SW480 (cell line): ENCODE results near the gene CYBRD1.

Source experiments
- DNase-seq: peaks from one replicate; pipeline ENCODE4 v3.0.0-alpha.2; 2016; ENCODE audit warnings: low spot score

The CYBRD1 gene

DNA sequence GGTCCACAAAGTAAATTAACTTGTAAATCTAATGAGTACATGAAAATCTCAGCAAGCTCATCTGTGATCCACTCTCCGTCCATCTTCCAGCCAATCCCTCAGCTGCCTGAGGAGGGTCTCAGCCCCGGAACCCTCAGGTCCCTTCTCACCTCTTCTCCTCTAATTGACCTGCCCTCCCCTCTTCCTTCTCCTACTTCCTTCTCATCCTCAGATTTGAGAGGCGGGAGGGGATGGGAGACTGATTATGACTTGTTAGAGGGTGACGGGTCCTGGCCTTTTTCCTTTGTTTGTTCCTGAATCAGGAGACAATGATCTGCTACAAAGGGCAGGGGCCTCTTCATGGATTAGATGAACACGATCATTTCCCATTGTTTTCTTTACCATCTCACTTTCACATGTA is 80.1 kb downstream of the CYBRD1 start:
- no peak for DNase-seq
